ENCODE results near the gene ROBO2. TPM values are rescaled to one million over a fixed set of nuclear protein-coding genes. Genes with fewer than 3 reads are reported as not detected.

The ROBO2 gene
- total RNA-seq, 1 experiment from 2014 or later = 0.16 TPM

DNA sequence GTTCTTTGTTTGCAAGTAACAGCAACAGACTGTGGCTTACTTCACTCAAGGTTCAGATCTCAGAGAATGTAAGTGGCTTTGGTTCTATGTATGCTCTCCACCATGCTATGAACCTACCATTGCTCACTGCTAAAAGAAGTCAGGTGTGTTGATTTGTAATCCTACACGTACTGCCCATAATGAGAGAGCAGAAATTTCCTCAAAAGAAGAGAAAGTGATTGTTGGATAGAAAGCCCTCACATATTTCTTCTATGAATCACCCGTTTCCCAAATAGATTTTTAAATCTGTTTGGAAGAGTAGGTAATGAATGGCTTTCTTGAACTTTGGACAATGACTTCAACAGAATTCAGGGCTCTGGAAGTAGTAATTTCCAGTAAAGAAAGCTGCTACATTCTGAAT, 565.4 kb downstream of the ROBO2 start:
- Histone ChIP-seq H3K9me3 (no peaks in the 10 kb centered on the region), H3K4me3 (ENCODE audit: low read depth, low read length) (no peak overlapping the region), H3K4me1 (peaks cover 8% of the 10 kb centered on the region), H3K27me3 (replicated peaks; ENCODE audit: control insufficient read depth, insufficient read depth, low read length) (no peaks in the 10 kb centered on the region), H3K36me3 (ENCODE audit: control insufficient read depth, insufficient read depth, low read length) (no peaks in the 10 kb centered on the region)
- POLR2A ChIA-PET = no interaction called here
- no peaks in the 10 kb centered on the region for H3K9me3 Mint-ChIP-seq (ENCODE audit: unreplicated experiment)
- no peak overlapping the region for H3K4me3 Mint-ChIP-seq (ENCODE audit: unreplicated experiment)
- TF ChIP-seq, protein P1, sequence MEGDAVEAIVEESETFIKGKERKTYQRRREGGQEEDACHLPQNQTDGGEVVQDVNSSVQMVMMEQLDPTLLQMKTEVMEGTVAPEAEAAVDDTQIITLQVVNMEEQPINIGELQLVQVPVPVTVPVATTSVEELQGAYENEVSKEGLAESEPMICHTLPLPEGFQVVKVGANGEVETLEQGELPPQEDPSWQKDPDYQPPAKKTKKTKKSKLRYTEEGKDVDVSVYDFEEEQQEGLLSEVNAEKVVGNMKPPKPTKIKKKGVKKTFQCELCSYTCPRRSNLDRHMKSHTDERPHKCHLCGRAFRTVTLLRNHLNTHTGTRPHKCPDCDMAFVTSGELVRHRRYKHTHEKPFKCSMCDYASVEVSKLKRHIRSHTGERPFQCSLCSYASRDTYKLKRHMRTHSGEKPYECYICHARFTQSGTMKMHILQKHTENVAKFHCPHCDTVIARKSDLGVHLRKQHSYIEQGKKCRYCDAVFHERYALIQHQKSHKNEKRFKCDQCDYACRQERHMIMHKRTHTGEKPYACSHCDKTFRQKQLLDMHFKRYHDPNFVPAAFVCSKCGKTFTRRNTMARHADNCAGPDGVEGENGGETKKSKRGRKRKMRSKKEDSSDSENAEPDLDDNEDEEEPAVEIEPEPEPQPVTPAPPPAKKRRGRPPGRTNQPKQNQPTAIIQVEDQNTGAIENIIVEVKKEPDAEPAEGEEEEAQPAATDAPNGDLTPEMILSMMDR (IDR thresholded peaks at IDR 0.05; ENCODE audit: insufficient read depth in 1 of 2, low read depth in 1 of 2, low read length in 1 of 2, severe bottlenecking in 1 of 2, unreplicated experiment in 1 of 2) = no peak
- CTCF ChIA-PET = no interaction called here
- H3K27me3 Mint-ChIP-seq (ENCODE audit: insufficient read depth, unreplicated experiment) = no peaks in the 10 kb centered on the region
- peaks cover 5% of the 10 kb centered on the region for H3K4me1 Mint-ChIP-seq (ENCODE audit: low read depth, unreplicated experiment)
- no peak overlapping the region for H3K27ac Mint-ChIP-seq (ENCODE audit: unreplicated experiment)
- BruUV-seq (replicated peaks) = no TSS peak
- no peak for DNase-seq
- H3K36me3 Mint-ChIP-seq (ENCODE audit: insufficient read depth, unreplicated experiment) = no peaks in the 10 kb centered on the region
- intact Hi-C loops (cut with micrococcal nuclease; ENCODE audit: unreplicated experiment) = no loop called here

- Mint-ChIP-seq H3K9me3 (ENCODE audit: unreplicated experiment) (no peaks in the 10 kb centered on the region), H3K4me1 (ENCODE audit: low read depth, unreplicated experiment) (peaks cover 5% of the 10 kb centered on the region), H3K4me3 (ENCODE audit: unreplicated experiment) (no peak overlapping the region), H3K36me3 (ENCODE audit: insufficient read depth, unreplicated experiment) (no peaks in the 10 kb centered on the region), H3K27me3 (ENCODE audit: insufficient read depth, unreplicated experiment) (no peaks in the 10 kb centered on the region), H3K27ac (ENCODE audit: unreplicated experiment) (no peak overlapping the region)
- intact Hi-C loops (cut with micrococcal nuclease; ENCODE audit: unreplicated experiment) = no loop called here
- TF ChIP-seq, protein P1 (IDR thresholded peaks at IDR 0.05; ENCODE audit: insufficient read depth in 1 of 2, low read depth in 1 of 2, low read length in 1 of 2, severe bottlenecking in 1 of 2, unreplicated experiment in 1 of 2) = no peak
- H3K4me3 ChIP-seq (ENCODE audit: low read depth, low read length) = no peak overlapping the region
- H3K9me3 ChIP-seq = no peaks in the 10 kb centered on the region
- CTCF ChIA-PET = no interaction called here
- BruUV-seq (replicated peaks) = no TSS peak
- H3K36me3 ChIP-seq (ENCODE audit: control insufficient read depth, insufficient read depth, low read length) = no peaks in the 10 kb centered on the region
- peaks cover 8% of the 10 kb centered on the region for H3K4me1 ChIP-seq
- no peaks in the 10 kb centered on the region for H3K27me3 ChIP-seq (replicated peaks; ENCODE audit: control insufficient read depth, insufficient read depth, low read length)
- POLR2A ChIA-PET = no interaction called here
- DNase-seq = no peak
These were observed 566.0 kb downstream of the ROBO2 start for GRCh38 chr3:77605865-77606264.

DNA sequence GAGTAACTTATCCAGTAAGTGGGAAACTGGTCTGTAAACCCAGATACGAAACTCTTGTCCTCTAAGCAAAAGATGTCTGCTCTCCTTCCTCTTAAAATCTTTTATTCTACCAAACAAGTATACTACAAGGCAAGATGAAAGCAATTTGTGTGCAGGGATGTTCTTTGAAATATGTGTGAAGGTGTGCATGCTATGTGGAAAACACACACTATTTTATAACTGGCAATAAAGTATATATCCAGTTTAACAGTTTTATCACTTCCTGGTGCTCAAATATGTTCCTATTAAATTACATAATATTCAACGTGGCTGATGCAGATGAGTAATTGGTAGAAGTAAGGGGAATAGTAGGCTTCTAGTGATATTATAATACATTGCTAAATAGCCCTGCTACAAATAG, 566.5 kb downstream of the ROBO2 start:
- no TSS peak for BruUV-seq (replicated peaks)
- no peaks in the 10 kb centered on the region for H3K27me3 ChIP-seq (replicated peaks; ENCODE audit: control insufficient read depth, insufficient read depth, low read length)
- no peaks in the 10 kb centered on the region for H3K9me3 Mint-ChIP-seq (ENCODE audit: unreplicated experiment)
- ChIA-PET POLR2A (no interaction called here), CTCF (no interaction called here)
- TF ChIP-seq, protein P1 (IDR thresholded peaks at IDR 0.05; ENCODE audit: insufficient read depth in 1 of 2, low read depth in 1 of 2, low read length in 1 of 2, severe bottlenecking in 1 of 2, unreplicated experiment in 1 of 2) = no peak
- no peaks in the 10 kb centered on the region for H3K36me3 ChIP-seq (ENCODE audit: control insufficient read depth, insufficient read depth, low read length)
- peaks cover 5% of the 10 kb centered on the region for H3K4me1 Mint-ChIP-seq (ENCODE audit: low read depth, unreplicated experiment)
- no peaks in the 10 kb centered on the region for H3K27me3 Mint-ChIP-seq (ENCODE audit: insufficient read depth, unreplicated experiment)
- intact Hi-C loops (cut with micrococcal nuclease; ENCODE audit: unreplicated experiment) = no loop called here
- no peak overlapping the region for H3K4me3 ChIP-seq (ENCODE audit: low read depth, low read length)
- no peak overlapping the region for H3K4me3 Mint-ChIP-seq (ENCODE audit: unreplicated experiment)
- H3K27ac Mint-ChIP-seq (ENCODE audit: unreplicated experiment) = no peak overlapping the region
- H3K36me3 Mint-ChIP-seq (ENCODE audit: insufficient read depth, unreplicated experiment) = no peaks in the 10 kb centered on the region
- H3K4me1 ChIP-seq = peaks cover 8% of the 10 kb centered on the region
- DNase-seq = no peak
- H3K9me3 ChIP-seq = no peaks in the 10 kb centered on the region

Data from Caco-2 (cell line).